ENCODE data around the gene TOMT.

TOMT gene, protein sequence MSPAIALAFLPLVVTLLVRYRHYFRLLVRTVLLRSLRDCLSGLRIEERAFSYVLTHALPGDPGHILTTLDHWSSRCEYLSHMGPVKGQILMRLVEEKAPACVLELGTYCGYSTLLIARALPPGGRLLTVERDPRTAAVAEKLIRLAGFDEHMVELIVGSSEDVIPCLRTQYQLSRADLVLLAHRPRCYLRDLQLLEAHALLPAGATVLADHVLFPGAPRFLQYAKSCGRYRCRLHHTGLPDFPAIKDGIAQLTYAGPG

GRCh38 chr11:72105888-72106287 is at the start of gene TOMT:
TOMT (plus strand) TSS chr11:72105924; CDS start chr11:72105952, 28 bp downstream.
- DNase-seq (ENCODE audit: low spot score in 2 of 2): no peak
- Mint-ChIP-seq H3K36me3 (peaks cover 14% of the 10 kb centered on the region), H3K9me3 (no peaks in the 10 kb centered on the region), H3K4me3 (no peak within 1 kb of the TSS), H3K27ac (peak within 1 kb of the TSS; percentile 95), H3K4me1 (peaks cover 33% of the 10 kb centered on the region)
- no peak for ATAC-seq

DNA sequence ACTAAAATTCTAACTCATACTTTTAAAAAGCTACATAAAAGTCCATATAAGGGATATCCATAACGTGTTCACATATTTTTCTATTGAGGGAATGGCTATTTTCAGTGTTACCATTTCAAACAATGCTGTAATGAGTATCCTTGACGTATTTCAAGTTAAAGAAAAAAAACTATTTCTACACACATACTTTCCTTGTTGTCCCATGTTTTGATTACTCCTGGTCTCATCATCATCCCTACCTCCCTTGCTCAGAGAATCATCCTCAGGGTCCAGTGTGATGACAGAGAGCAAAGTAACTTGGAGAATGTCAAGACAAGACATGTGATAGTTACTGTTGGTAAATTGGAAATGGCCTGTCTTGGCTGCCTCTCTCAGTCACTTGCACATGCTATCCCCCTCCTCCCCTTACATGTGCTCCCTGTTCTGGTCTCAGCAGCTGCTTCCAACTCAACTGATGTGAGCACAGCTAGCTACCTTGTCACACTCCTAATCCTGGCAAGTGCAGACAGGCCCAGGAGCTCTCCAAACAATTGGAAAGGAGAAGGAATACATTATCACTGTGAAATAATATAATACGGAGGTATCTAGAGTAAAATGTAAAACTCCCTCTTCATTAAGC is 47.2 kb upstream of the TOMT start:
- peaks cover 43% of the 10 kb centered on the region for H3K36me3 Mint-ChIP-seq
- no peaks in the 10 kb centered on the region for H3K4me1 Mint-ChIP-seq
- no peak for DNase-seq (ENCODE audit: low spot score in 2 of 2)
- H3K27ac Mint-ChIP-seq: no peak overlapping the region
- ATAC-seq: no peak
- H3K4me3 Mint-ChIP-seq: no peak overlapping the region
- H3K9me3 Mint-ChIP-seq: no peaks in the 10 kb centered on the region

GRCh38 chr11:72061739-72062396 is 43.9 kb upstream of the TOMT start:
- Mint-ChIP-seq H3K9me3 (no peaks in the 10 kb centered on the region), H3K4me1 (no peaks in the 10 kb centered on the region), H3K36me3 (peaks cover 49% of the 10 kb centered on the region), H3K4me3 (no peak overlapping the region), H3K27ac (peak overlapping the region; percentile 7)
- ATAC-seq: no peak
- DNase-seq (ENCODE audit: low spot score in 2 of 2): no peak

GRCh38 chr11:72066855-72067254 is 38.9 kb upstream of the TOMT start:
- no peak for ATAC-seq
- Mint-ChIP-seq H3K36me3 (peaks cover 57% of the 10 kb centered on the region), H3K4me1 (peaks cover 38% of the 10 kb centered on the region), H3K4me3 (no peak overlapping the region), H3K9me3 (no peaks in the 10 kb centered on the region), H3K27ac (no peak overlapping the region)
- DNase-seq (ENCODE audit: low spot score in 2 of 2): no peak

DNA sequence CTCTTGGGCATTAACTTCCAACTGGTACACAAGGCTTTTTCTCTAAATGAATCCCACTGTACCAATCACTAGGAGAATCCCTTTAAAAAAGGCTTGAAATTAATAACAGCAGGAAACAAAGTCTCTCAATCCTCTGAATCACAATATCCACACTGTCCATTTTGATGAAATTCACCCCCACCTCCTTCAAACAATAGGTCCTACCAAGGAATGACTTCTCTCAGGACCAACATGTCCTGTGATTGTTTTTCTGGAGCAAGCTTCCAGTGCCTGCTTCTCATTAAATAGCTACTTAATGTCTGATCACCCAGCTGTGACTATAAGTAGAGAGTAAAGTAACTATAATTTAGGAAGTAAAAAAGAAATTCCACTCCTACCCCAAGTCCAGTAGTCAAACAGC is 38.5 kb upstream of the TOMT start:
- H3K27ac Mint-ChIP-seq: peak overlapping the region; percentile 50
- H3K4me1 Mint-ChIP-seq: peaks cover 42% of the 10 kb centered on the region
- no peaks in the 10 kb centered on the region for H3K9me3 Mint-ChIP-seq
- ATAC-seq (no peak), DNase-seq (ENCODE audit: low spot score in 2 of 2) (no peak)
- no peak overlapping the region for H3K4me3 Mint-ChIP-seq
- peaks cover 52% of the 10 kb centered on the region for H3K36me3 Mint-ChIP-seq

- H3K4me3 Mint-ChIP-seq: no peak overlapping the region
- H3K4me1 Mint-ChIP-seq: peaks cover 46% of the 10 kb centered on the region
- ATAC-seq (peak; percentile 65), DNase-seq (ENCODE audit: low spot score in 2 of 2) (no peak)
- peak overlapping the region; percentile 50 for H3K27ac Mint-ChIP-seq
- H3K36me3 Mint-ChIP-seq: peaks cover 48% of the 10 kb centered on the region
- no peaks in the 10 kb centered on the region for H3K9me3 Mint-ChIP-seq
Measured at GRCh38 chr11:72067676-72068075, 38.0 kb upstream of the TOMT start.

DNA sequence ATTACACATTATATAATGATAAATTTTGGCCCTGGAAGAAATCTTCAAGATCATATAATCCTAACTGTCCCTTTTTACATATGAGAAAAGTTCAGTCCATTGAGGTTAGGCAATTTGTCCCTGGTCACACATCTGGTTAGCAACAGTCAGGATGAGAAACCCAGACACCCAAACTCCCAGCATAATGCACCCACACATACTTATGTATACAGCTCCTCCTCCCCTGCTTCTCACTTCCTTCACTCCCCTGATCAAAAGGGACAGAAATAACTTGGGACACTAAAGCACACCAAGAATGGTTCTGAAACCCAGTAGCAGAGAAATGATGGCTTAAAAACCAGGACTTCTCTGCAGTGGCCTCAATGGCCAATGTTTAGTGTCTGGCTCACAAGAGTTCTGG is 36.5 kb upstream of the TOMT start:
- Mint-ChIP-seq H3K4me1 (peaks cover 47% of the 10 kb centered on the region), H3K27ac (peak overlapping the region; percentile 86), H3K4me3 (peak overlapping the region; percentile 13), H3K36me3 (peaks cover 37% of the 10 kb centered on the region), H3K9me3 (no peaks in the 10 kb centered on the region)
- no peak for DNase-seq (ENCODE audit: low spot score in 2 of 2)
- ATAC-seq: peak; percentile 67

DNA sequence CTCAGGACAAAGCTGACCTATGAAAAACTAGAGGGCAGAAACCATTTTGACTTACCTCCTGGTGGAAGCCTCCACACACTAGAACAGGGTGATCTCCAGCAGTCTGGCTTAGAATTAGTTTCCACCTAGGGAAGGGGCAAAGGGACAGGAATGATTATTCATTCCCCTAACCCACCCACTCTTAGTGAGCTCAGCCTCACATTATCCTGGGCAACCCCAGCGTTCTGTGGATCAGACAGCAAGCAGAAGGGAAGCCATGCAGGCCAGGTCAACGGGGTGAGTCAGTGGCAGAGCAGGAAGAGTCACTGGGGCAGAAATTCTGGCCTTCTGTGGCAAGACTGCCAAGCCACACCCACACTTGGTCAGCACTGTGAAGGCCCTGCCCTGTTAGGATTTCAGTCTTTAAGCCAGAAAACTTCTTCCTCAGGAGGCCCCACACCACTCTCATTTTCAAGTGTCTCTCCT is 35.9 kb upstream of the TOMT start:
- peaks cover 47% of the 10 kb centered on the region for H3K4me1 Mint-ChIP-seq
- peak overlapping the region; percentile 13 for H3K4me3 Mint-ChIP-seq
- peak overlapping the region; percentile 86 for H3K27ac Mint-ChIP-seq
- ATAC-seq (peak; percentile 74), DNase-seq (ENCODE audit: low spot score in 2 of 2) (no peak)
- H3K36me3 Mint-ChIP-seq: peaks cover 38% of the 10 kb centered on the region
- H3K9me3 Mint-ChIP-seq: no peaks in the 10 kb centered on the region

DNA sequence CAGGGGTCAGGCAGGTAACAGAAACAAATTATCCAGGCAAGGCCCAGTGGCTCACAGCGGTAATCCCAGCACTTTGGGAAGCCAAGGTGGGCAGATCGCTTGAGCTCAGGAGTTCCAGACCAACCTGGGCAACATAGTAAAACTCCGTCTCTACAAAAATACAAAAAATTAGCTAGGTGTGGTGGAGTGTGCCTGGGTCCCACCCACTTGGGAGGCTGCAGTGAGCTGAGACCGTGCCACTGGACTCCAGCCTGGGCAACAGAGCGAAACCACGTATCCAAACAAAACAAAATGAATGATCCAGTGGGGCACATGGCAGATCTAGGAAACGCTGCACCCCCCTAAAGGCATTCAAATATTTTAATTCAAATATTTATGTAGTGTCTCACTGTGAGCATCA is 35.2 kb upstream of the TOMT start:
- H3K4me3 Mint-ChIP-seq: peak overlapping the region; percentile 13
- no peak for DNase-seq (ENCODE audit: low spot score in 2 of 2)
- no peaks in the 10 kb centered on the region for H3K9me3 Mint-ChIP-seq
- peak overlapping the region; percentile 86 for H3K27ac Mint-ChIP-seq
- H3K4me1 Mint-ChIP-seq: peaks cover 47% of the 10 kb centered on the region
- H3K36me3 Mint-ChIP-seq: peaks cover 41% of the 10 kb centered on the region
- no peak for ATAC-seq

GRCh38 chr11:72072348-72072747 is 33.4 kb upstream of the TOMT start:
- DNase-seq (ENCODE audit: low spot score in 2 of 2) (no peak), ATAC-seq (peak; percentile 49)
- Mint-ChIP-seq H3K4me1 (peaks cover 51% of the 10 kb centered on the region), H3K36me3 (peaks cover 48% of the 10 kb centered on the region), H3K9me3 (no peaks in the 10 kb centered on the region), H3K27ac (no peak overlapping the region), H3K4me3 (no peak overlapping the region)

DNA sequence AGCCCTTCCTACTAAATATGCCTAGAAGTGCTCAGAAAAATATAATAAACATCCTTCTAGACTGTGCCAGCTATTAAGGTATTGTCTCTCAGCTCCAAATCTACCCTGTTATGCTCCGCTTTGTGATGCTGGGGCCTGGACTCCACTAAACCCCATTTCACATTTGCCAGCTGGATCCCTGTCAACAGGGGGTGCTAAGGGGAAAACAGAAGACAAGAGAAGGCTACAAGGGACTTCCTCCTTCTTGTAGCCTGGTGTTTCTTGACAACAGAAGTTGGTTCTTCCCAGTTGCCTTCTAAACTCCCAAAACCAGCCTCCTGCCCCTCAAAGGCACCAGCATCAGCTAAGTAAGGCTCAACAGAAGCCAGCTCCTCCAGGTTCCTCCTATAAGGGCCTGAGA is 30.6 kb upstream of the TOMT start:
- Mint-ChIP-seq H3K4me3 (no peak overlapping the region), H3K27ac (no peak overlapping the region), H3K9me3 (no peaks in the 10 kb centered on the region), H3K36me3 (peaks cover 29% of the 10 kb centered on the region), H3K4me1 (peaks cover 34% of the 10 kb centered on the region)
- ATAC-seq (no peak), DNase-seq (ENCODE audit: low spot score in 2 of 2) (no peak)

- DNase-seq (ENCODE audit: low spot score in 2 of 2) (no peak), ATAC-seq (no peak)
- no peak overlapping the region for H3K4me3 Mint-ChIP-seq
Measured at GRCh38 chr11:72075756-72076155, 30.0 kb upstream of the TOMT start.

DNA sequence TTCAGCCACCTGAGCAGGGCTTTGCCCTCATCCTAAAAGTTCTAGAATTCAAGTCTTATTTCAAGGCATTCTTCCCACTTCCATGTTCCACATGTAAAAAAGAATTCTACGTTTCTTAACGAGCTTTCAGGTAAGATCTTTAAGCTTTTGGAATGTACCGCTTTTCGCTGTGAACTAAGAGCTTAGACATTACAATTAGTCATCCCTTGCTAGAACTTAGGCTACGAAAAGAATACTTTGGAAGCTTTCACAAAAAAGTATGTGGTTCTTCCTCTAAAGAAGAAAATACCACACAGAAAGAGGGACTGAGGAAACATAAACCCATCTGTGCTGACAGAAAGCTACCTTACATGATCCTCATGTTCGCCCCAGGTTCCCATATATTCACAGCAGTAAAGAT is 27.2 kb upstream of the TOMT start:
- Mint-ChIP-seq H3K27ac (no peak overlapping the region), H3K4me1 (peaks cover 42% of the 10 kb centered on the region)
- no peak for DNase-seq (ENCODE audit: low spot score in 2 of 2)

More at GRCh38 chr11:72075756-72076155, 30.0 kb upstream of the TOMT start:
- Mint-ChIP-seq H3K27ac (no peak overlapping the region), H3K36me3 (peaks cover 35% of the 10 kb centered on the region), H3K4me1 (peaks cover 36% of the 10 kb centered on the region), H3K9me3 (no peaks in the 10 kb centered on the region)

DNA sequence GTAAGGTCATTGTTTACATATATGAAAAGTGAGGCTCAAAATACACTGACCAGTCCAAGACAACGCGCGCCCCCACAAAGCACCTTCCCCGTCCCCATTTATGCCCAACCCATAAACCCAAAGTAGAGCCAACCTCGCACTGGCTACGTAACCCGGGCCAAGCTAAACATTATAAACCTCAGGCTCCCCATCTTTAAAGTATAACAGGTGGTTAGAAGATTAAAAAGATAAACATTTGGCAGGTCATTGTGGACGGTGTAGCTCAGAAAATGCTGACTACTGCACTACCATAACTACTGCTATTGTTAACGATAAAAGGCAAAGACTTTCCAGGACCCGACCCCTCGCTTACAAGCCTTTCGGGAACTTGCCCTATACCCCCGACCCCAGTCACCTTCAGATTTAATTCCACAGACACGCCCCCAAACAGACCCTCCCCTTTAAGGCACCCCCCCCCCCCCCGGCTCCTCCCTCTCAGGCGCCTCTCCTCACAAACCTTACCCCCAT is 25.9 kb upstream of the TOMT start:
- H3K4me3 Mint-ChIP-seq: peak overlapping the region; percentile 98
- DNase-seq (ENCODE audit: low spot score in 2 of 2) (no peak), ATAC-seq (no peak)
- no peaks in the 10 kb centered on the region for H3K9me3 Mint-ChIP-seq
- H3K27ac Mint-ChIP-seq: peak overlapping the region; percentile 97
- peaks cover 29% of the 10 kb centered on the region for H3K36me3 Mint-ChIP-seq
- peaks cover 42% of the 10 kb centered on the region for H3K4me1 Mint-ChIP-seq

More for the DNA sequence above, 27.2 kb upstream of the TOMT start:
- Mint-ChIP-seq H3K9me3 (no peaks in the 10 kb centered on the region), H3K36me3 (peaks cover 38% of the 10 kb centered on the region), H3K4me3 (peak overlapping the region; percentile 98)
- ATAC-seq: no peak

- ATAC-seq: peak; percentile 97
- Mint-ChIP-seq H3K9me3 (no peaks in the 10 kb centered on the region), H3K4me1 (peaks cover 43% of the 10 kb centered on the region), H3K4me3 (peak within 1 kb of the TSS; percentile 98), H3K36me3 (peaks cover 25% of the 10 kb centered on the region), H3K27ac (peak within 1 kb of the TSS; percentile 97)
- DNase-seq (ENCODE audit: low spot score in 2 of 2): peak; percentile 91 to 99
Measured at GRCh38 chr11:72080326-72081183, 25.2 kb upstream of the TOMT start, which contains the start of the genes LRRC51 and NUMA1. LRRC51 (plus strand) TSS chr11:72080850; CDS start chr11:72089084, 8,234 bp downstream. NUMA1 (minus strand) TSS chr11:72080542; CDS start chr11:72035943, 44,599 bp downstream.
